NCI-H1930 (cell line): ENCODE measurements around the gene SPIC.

Experiments
- DNase-seq, 2 experiments: peaks; one replicate each; lab custom pipeline; 2025; lab: John Stamatoyannopoulos, UW

Gene SPIC

DNA sequence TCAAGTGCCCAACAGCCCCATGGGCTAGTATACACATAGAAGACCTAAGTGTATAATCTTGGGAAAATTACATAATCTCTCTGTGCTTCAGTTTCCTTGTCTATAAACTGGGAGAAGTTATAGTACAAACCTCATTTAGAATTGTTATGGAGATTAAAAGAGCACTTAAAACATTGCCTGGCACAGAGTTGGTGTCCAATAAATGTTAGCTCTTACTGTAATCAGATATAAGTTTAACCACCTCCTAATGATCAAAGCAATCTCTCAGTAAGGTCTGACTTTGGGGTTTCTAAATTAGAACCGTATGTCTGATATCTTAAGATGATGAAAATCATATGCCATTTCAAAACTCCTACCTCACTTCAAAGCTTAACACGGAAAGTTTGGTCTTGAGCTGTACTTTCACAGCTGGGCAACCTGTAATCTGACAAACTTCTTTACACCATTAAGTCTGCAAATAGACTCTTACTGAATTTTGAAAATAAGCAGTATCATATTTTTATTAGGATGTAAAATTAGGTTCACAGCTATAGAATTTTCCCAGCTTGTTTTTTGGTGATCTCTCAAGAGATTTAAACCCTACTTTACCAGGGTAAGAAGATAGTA, 61.0 kb downstream of the SPIC start:
- DNase-seq: no peak
